ENCODE measurements around the gene PCDHGB7.

DNA sequence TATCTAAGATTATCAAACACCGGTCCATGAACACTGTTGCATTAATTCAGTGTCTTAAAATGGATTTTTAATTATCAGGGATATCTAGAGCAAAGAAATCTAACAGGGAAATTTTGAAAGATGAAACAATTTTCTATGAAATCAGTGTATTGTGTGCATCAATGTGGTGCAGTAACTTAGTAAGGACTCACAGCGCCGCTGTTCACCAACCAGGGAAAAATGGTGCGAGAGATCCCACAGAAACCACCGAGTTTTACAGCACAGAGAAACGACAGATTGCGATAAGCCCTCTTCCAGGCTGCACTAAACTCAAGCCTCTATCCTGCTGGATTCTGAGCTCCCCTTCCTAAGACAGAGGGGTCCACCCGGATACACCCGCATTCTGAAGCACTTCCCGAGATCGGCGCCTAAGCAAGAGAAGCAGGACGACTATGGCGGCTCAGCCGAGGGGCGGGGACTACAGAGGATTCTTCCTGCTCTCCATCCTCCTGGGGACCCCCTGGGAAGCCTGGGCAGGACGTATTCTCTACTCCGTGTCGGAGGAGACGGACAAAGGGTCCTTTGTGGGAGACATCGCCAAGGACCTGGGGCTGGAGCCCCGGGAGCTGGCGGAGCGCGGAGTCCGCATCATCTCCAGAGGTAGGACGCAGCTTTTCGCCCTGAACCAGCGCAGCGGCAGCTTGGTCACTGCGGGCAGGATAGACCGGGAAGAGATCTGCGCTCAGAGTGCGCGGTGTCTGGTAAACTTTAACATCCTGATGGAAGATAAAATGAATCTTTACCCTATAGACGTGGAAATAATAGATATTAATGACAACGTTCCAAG lies 34.8 kb upstream of the PCDHGB7 start, which contains the start of gene PCDHGA7:
- TF ChIP-seq, protein P1, sequence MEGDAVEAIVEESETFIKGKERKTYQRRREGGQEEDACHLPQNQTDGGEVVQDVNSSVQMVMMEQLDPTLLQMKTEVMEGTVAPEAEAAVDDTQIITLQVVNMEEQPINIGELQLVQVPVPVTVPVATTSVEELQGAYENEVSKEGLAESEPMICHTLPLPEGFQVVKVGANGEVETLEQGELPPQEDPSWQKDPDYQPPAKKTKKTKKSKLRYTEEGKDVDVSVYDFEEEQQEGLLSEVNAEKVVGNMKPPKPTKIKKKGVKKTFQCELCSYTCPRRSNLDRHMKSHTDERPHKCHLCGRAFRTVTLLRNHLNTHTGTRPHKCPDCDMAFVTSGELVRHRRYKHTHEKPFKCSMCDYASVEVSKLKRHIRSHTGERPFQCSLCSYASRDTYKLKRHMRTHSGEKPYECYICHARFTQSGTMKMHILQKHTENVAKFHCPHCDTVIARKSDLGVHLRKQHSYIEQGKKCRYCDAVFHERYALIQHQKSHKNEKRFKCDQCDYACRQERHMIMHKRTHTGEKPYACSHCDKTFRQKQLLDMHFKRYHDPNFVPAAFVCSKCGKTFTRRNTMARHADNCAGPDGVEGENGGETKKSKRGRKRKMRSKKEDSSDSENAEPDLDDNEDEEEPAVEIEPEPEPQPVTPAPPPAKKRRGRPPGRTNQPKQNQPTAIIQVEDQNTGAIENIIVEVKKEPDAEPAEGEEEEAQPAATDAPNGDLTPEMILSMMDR (IDR thresholded peaks at IDR 0.05; ENCODE audit: low read depth, low read length, poor library complexity, severe bottlenecking), result no peak
- TF ChIP-seq EZH2phosphoT487 (IDR thresholded peaks at IDR 0.05; ENCODE audit: borderline replicate concordance, low read length), result no peak

Measured in DOHH2 (cell line).